ENCODE data around the gene IL17RD.

Gene IL17RD

GRCh38 chr3:57158813-57159738 lies 6.1 kb downstream of the IL17RD start:
- no peak for DNase-seq (ENCODE audit: low read depth)

- DNase-seq (ENCODE audit: low read depth) = no peak
Observed at GRCh38 chr3:57158325-57158724, 6.8 kb downstream of the IL17RD start.

- DNase-seq (ENCODE audit: low read depth) = no peak
Observed at GRCh38 chr3:57157545-57157944, 7.6 kb downstream of the IL17RD start.

- no peak for DNase-seq (ENCODE audit: low read depth)
Observed at GRCh38 chr3:57155310-57155643, 9.9 kb downstream of the IL17RD start.

- no peak for DNase-seq (ENCODE audit: low read depth)
Observed at GRCh38 chr3:57154470-57155309, 10.5 kb downstream of the IL17RD start.

GRCh38 chr3:57152151-57153143 lies 12.7 kb downstream of the IL17RD start:
- DNase-seq (ENCODE audit: low read depth) = no peak

GRCh38 chr3:57151749-57152148 lies 13.4 kb downstream of the IL17RD start:
- no peak for DNase-seq (ENCODE audit: low read depth)

GRCh38 chr3:57151021-57151449 lies 14.1 kb downstream of the IL17RD start:
- DNase-seq (ENCODE audit: low read depth) = no peak

- DNase-seq (ENCODE audit: low read depth) = no peak
Observed at GRCh38 chr3:57150113-57150581, 15.0 kb downstream of the IL17RD start.

- no peak for DNase-seq (ENCODE audit: low read depth)
Observed at GRCh38 chr3:57147071-57147470, 18.1 kb downstream of the IL17RD start.

GRCh38 chr3:57145852-57146251 lies 19.3 kb downstream of the IL17RD start:
- DNase-seq (ENCODE audit: low read depth) = no peak

GRCh38 chr3:57144952-57145351 lies 20.2 kb downstream of the IL17RD start:
- no peak for DNase-seq (ENCODE audit: low read depth)

GRCh38 chr3:57143886-57144459 lies 21.2 kb downstream of the IL17RD start:
- no peak for DNase-seq (ENCODE audit: low read depth)

- no peak for DNase-seq (ENCODE audit: low read depth)
Observed at GRCh38 chr3:57142411-57142723, 22.8 kb downstream of the IL17RD start.

GRCh38 chr3:57141719-57142410 lies 23.3 kb downstream of the IL17RD start:
- no peak for DNase-seq (ENCODE audit: low read depth)

GRCh38 chr3:57140894-57141293 lies 24.3 kb downstream of the IL17RD start:
- DNase-seq (ENCODE audit: low read depth) = no peak

- no peak for DNase-seq (ENCODE audit: low read depth)
Observed at GRCh38 chr3:57135964-57136719, 29.0 kb downstream of the IL17RD start.

GRCh38 chr3:57133157-57133556 lies 32.0 kb downstream of the IL17RD start:
- DNase-seq (ENCODE audit: low read depth) = no peak

- no peak for DNase-seq (ENCODE audit: low read depth)
Observed at GRCh38 chr3:57132674-57133073, 32.5 kb downstream of the IL17RD start.

GRCh38 chr3:57131210-57131588 lies 34.0 kb downstream of the IL17RD start:
- DNase-seq (ENCODE audit: low read depth) = no peak

Measured in activated T-cell treated with anti-CD3 and anti-CD28 coated beads for 48 hours (primary cell).